Smooth muscle cell (in vitro differentiated cells): ENCODE data around the gene SAP30BP. TPM values are rescaled to one million over a fixed set of nuclear protein-coding genes. Genes with fewer than 3 reads are reported as not detected.
A peak's percentile ranks its signal among the peaks of the same experiment; 100 is the strongest.

Experiments
- DNase-seq: peaks from one replicate; lab custom pipeline; 2025; ENCODE audit not compliant: unreplicated experiment; lab: John Stamatoyannopoulos, UW
- H2AFZ ChIP-seq: fragments of 200-600 bp; sonication (generic); 2 replicates; pipeline ENCODE4 v1.6.0; 2016; ENCODE audit warnings: antibody characterized with exemption, low read depth, mild to moderate bottlenecking
- H3F3A ChIP-seq: fragments of 200-600 bp; sonication (generic); 2 replicates; pipeline ENCODE4 v1.6.0; 2017; ENCODE audit warnings: antibody characterized with exemption, low read depth
- H3K27ac ChIP-seq: fragments of 200-600 bp; sonication (generic); 2 replicates; pipeline ENCODE4 v1.5.1; 2016; ENCODE audit warnings: low read depth, mild to moderate bottlenecking
- H3K27me3 ChIP-seq: fragments of 200-600 bp; sonication (generic); 2 replicates; pipeline ENCODE4 v1.6.1; 2016; ENCODE audit warnings: low read depth, mild to moderate bottlenecking
- H3K36me3 ChIP-seq: fragments of 200-600 bp; sonication (generic); 2 replicates; pipeline ENCODE4 v1.5.1; 2016; ENCODE audit warnings: low read depth
- H3K4me1 ChIP-seq: fragments of 200-600 bp; sonication (generic); 2 replicates; pipeline ENCODE4 v1.5.1; 2016; ENCODE audit warnings: low read depth
- H3K4me2 ChIP-seq: fragments of 200-600 bp; sonication (generic); 2 replicates; pipeline ENCODE4 v1.6.0; 2016; ENCODE audit warnings: mild to moderate bottlenecking
- H3K4me3 ChIP-seq: fragments of 200-600 bp; sonication (generic); 2 replicates; pipeline ENCODE4 v1.5.1; 2016; ENCODE audit warnings: mild to moderate bottlenecking
- H3K79me2 ChIP-seq: fragments of 200-600 bp; sonication (generic); 2 replicates; pipeline ENCODE4 v1.6.0; 2016; ENCODE audit warnings: low read depth, mild to moderate bottlenecking
- H3K9ac ChIP-seq: fragments of 200-600 bp; sonication (generic); 2 replicates; pipeline ENCODE4 v1.6.0; 2016; ENCODE audit warnings: low read depth
- H3K9me3 ChIP-seq: fragments of 200-600 bp; sonication (generic); replicated peaks from 2 replicates; pipeline ENCODE4 v1.5.1; 2016; ENCODE audit warnings: low read depth
- H4K20me1 ChIP-seq: fragments of 200-600 bp; sonication (generic); 2 replicates; pipeline ENCODE4 v1.6.0; 2016; ENCODE audit warnings: low read depth
- WGBS: methylation state at CpG from one replicate; pipeline ENCODE4 v1.1.7; 2016; ENCODE audit warnings: low lambda C conversion rate; 5-methylcytosine and 5-hydroxymethylcytosine counted together
- polyA plus RNA-seq: library from polyadenylated mRNA; unstranded; fragments of >200 nt; fragmentation: Nextera tagmentation; extraction: Ambion mirVana; gene quantifications from 2 replicates; pipeline ENCODE4 v1.2.1, GENCODE V29; 2016
- total RNA-seq: library from RNA; depleted of rRNA; stranded (reverse); fragments of >200 nt; gene quantifications from 2 replicates; pipeline ENCODE4 v1.2.3, GENCODE V29; 2014
- TF ChIP-seq, protein P1 (sequence below): fragments of 200-600 bp; sonication (generic); IDR thresholded peaks from 2 replicates; pipeline ENCODE4 v1.5.1; 2017; ENCODE audit warnings: borderline replicate concordance, mild to moderate bottlenecking, antibody characterized with exemption; ENCODE audit not compliant: insufficient read depth, poor library complexity, severe bottlenecking

Gene SAP30BP
- total and polyA plus RNA-seq, 2 experiments from 2014 or later, result 75.4 to 135 TPM

DNA sequence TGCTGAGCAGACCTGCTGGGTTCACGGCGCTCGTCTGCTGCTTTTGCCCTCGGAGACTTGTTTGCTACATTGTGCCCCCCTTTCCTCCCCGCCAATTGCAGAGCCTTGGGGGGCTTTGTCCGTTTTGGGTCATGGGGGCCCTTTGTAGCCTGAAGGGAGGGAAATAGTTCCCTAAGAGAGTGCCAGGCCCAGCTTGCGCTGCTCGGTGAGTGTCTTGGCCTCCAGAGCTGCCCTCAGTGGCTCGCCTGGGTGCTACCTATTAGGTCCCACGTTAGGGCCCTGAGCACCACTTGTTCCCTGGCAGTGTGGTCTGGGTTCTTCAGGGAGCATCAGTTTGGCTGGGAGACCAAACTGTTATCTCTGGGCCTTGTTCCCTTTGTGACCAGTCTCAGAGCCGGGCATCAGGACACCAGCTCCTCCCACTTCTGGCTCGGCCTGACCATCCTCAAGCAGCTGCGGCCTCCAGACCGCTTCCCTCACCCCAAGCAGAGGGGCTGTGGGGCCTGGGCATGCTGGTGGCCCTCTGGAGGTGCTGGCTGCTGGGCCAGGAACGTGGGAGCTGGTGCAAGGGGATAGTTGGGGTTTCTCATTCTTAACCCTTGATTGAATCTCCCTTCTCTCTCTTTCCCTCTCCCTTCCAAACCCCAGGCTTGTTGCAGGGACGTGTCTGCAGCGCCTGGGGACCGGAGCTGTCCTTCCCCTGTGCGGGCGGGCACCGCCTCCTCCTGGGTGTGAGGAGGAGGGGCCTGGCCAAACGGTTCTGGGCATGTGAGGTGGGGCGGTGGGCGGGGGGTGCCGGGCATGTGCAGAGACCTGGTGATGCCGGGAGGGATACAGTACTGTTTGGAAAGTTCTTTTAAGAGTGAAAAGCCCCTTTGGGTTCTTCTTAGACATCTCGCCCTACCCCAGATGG, 38.1 kb downstream of the SAP30BP start:
- no peak overlapping the region for H3K9ac ChIP-seq
- no peaks in the 10 kb centered on the region for H3K9me3 ChIP-seq
- no peaks in the 10 kb centered on the region for H3K36me3 ChIP-seq
- no peaks in the 10 kb centered on the region for H3F3A ChIP-seq
- TF ChIP-seq, protein P1, sequence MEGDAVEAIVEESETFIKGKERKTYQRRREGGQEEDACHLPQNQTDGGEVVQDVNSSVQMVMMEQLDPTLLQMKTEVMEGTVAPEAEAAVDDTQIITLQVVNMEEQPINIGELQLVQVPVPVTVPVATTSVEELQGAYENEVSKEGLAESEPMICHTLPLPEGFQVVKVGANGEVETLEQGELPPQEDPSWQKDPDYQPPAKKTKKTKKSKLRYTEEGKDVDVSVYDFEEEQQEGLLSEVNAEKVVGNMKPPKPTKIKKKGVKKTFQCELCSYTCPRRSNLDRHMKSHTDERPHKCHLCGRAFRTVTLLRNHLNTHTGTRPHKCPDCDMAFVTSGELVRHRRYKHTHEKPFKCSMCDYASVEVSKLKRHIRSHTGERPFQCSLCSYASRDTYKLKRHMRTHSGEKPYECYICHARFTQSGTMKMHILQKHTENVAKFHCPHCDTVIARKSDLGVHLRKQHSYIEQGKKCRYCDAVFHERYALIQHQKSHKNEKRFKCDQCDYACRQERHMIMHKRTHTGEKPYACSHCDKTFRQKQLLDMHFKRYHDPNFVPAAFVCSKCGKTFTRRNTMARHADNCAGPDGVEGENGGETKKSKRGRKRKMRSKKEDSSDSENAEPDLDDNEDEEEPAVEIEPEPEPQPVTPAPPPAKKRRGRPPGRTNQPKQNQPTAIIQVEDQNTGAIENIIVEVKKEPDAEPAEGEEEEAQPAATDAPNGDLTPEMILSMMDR, result no peak
- no peak for DNase-seq
- no peak overlapping the region for H2AFZ ChIP-seq
- H3K4me2 ChIP-seq, result no peak overlapping the region
- no peak overlapping the region for H3K27ac ChIP-seq
- H3K79me2 ChIP-seq, result no peaks in the 10 kb centered on the region
- WGBS, result 95% methylated on average over 26 of the region's 27 CpGs
- no peaks in the 10 kb centered on the region for H4K20me1 ChIP-seq
- H3K4me3 ChIP-seq, result no peak overlapping the region
- H3K27me3 ChIP-seq, result no peaks in the 10 kb centered on the region
- no peaks in the 10 kb centered on the region for H3K4me1 ChIP-seq

DNA sequence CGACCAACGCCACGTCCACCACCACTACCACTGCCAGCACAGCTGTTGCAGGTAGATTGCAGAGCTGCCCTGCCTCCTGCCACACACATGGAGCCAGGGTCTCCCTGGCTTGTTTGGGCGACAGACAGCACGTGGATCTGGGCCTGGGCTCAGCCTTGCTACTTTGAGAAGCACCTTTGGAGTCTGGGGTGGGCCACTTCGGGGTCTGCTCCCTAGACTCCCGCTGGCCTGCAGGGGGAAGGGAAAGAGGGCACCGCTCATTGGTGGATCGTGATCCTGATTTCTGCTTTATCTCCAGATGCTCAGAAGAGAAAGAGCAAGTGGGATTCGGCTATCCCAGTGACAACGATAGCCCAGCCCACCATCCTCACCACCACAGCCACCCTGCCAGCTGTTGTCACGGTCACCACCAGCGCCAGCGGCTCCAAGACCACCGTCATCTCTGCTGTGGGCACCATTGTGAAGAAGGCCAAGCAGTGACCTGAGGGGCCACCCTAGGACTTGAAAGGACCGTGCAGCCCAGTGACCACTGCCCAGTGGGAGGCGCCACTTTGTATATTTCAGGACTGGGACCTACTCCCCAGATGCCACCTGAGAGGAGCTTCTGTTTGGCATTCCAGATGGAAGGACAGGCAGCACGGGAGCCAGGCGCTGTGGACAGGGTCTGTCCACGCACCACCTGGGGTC, 39.0 kb downstream of the SAP30BP start:
- WGBS, result 95% methylated on average over 20 of the region's 20 CpGs
- H4K20me1 ChIP-seq, result no peaks in the 10 kb centered on the region
- no peaks in the 10 kb centered on the region for H3K36me3 ChIP-seq
- H2AFZ ChIP-seq, result no peak overlapping the region
- no peaks in the 10 kb centered on the region for H3K9me3 ChIP-seq
- no peaks in the 10 kb centered on the region for H3K4me1 ChIP-seq
- DNase-seq, result no peak
- H3K27ac ChIP-seq, result no peak overlapping the region
- H3K4me2 ChIP-seq, result no peak overlapping the region
- H3K27me3 ChIP-seq, result no peaks in the 10 kb centered on the region
- H3K9ac ChIP-seq, result no peak overlapping the region
- H3K79me2 ChIP-seq, result no peaks in the 10 kb centered on the region
- TF ChIP-seq, protein P1, result peak; percentile 3
- no peaks in the 10 kb centered on the region for H3F3A ChIP-seq
- no peak overlapping the region for H3K4me3 ChIP-seq

- Histone ChIP-seq H3K27me3 (no peaks in the 10 kb centered on the region), H3K27ac (no peak overlapping the region), H3F3A (no peaks in the 10 kb centered on the region), H4K20me1 (no peaks in the 10 kb centered on the region), H3K79me2 (no peaks in the 10 kb centered on the region), H3K36me3 (no peaks in the 10 kb centered on the region), H3K4me2 (no peak overlapping the region), H3K9ac (no peak overlapping the region), H2AFZ (no peak overlapping the region), H3K4me1 (no peaks in the 10 kb centered on the region), H3K4me3 (no peak overlapping the region), H3K9me3 (no peaks in the 10 kb centered on the region)
- DNase-seq, result no peak
- 96% methylated on average over 12 of the region's 12 CpGs for WGBS
- TF ChIP-seq, protein P1, result no peak
Observed at GRCh38 chr17:75707079-75707571, 40.0 kb downstream of the SAP30BP start.
